Endothelial cell of umbilical vein (primary cell): ENCODE results near the gene EPB41L4B.

ENCODE experiments used
- EZH2 ChIP-seq: IDR thresholded peaks from 2 replicates; pipeline ENCODE4 v1.6.1; 2012; ENCODE audit warnings: borderline replicate concordance, low read depth, mild to moderate bottlenecking, moderate library complexity, low read length, inconsistent platforms; ENCODE audit not compliant: severe bottlenecking
- FOS ChIP-seq: IDR thresholded peaks from 2 replicates; pipeline ENCODE4 v1.6.1; 2011; ENCODE audit warnings: mild to moderate bottlenecking, low read length, moderate library complexity, borderline replicate concordance; ENCODE audit not compliant: insufficient read depth
- GATA2 ChIP-seq: IDR thresholded peaks from 2 replicates; pipeline ENCODE4 v1.7.0; 2011; ENCODE audit warnings: low read depth, mild to moderate bottlenecking, moderate library complexity, mixed read lengths, low read length; ENCODE audit not compliant: insufficient read length, insufficient read depth
- JUN ChIP-seq: IDR thresholded peaks from 2 replicates; pipeline ENCODE4 v1.6.1; 2011; ENCODE audit warnings: borderline replicate concordance, low read depth; ENCODE audit not compliant: insufficient read length, insufficient read depth
- MAX ChIP-seq: IDR thresholded peaks from 2 replicates; pipeline ENCODE4 v1.6.1; 2011; ENCODE audit not compliant: insufficient read depth, insufficient read length
- MYC ChIP-seq: IDR thresholded peaks from one replicate; pipeline ENCODE4 v1.6.1; 2011; ENCODE audit warnings: mild to moderate bottlenecking, low read depth, low read length
- POLR2A ChIP-seq: IDR thresholded peaks from 2 replicates; pipeline ENCODE4 v1.6.1; 2012; ENCODE audit warnings: low read depth, mild to moderate bottlenecking, control low read depth, low read length
- POLR2AphosphoS5 ChIP-seq: IDR thresholded peaks from 2 replicates; pipeline ENCODE4 v1.6.1; 2012; ENCODE audit warnings: low read depth, mild to moderate bottlenecking, control low read depth, low read length, moderate library complexity; ENCODE audit not compliant: insufficient read depth
- TF ChIP-seq, protein P1 (sequence below), 2 donors: IDR thresholded peaks; 1 replicate in 1 of 2; 2 replicates in 1 of 2; pipeline ENCODE4 v1.5.1; 2011; ENCODE audit warnings: low read length in 2 of 2, mild to moderate bottlenecking in 2 of 2, moderate library complexity in 2 of 2, control low read depth in 1 of 2, inconsistent platforms in 1 of 2, low read depth in 1 of 2; ENCODE audit not compliant: insufficient read depth in 1 of 2; ENCODE audit errors: extremely low read depth in 1 of 2

DNA sequence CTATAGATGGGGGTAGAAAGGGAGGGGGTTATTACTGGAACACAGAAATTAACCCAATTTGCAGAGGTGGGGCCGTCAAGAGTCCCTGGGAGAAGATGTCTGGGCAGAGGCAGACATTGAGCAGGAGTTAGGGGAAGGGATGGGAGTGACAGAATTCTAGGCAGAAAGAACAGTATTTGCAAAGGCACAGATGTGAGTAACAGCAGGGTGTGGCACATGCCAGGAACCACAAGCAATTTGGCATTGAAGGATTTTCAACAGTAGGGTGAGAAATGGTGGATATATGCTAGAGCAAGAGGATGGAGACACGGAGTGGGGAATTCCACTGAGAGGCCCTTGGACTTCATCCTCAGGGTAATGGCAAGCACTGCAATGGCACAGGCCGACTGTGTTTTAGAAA, 82.2 kb downstream of the EPB41L4B start:
- TF ChIP-seq, protein P1, sequence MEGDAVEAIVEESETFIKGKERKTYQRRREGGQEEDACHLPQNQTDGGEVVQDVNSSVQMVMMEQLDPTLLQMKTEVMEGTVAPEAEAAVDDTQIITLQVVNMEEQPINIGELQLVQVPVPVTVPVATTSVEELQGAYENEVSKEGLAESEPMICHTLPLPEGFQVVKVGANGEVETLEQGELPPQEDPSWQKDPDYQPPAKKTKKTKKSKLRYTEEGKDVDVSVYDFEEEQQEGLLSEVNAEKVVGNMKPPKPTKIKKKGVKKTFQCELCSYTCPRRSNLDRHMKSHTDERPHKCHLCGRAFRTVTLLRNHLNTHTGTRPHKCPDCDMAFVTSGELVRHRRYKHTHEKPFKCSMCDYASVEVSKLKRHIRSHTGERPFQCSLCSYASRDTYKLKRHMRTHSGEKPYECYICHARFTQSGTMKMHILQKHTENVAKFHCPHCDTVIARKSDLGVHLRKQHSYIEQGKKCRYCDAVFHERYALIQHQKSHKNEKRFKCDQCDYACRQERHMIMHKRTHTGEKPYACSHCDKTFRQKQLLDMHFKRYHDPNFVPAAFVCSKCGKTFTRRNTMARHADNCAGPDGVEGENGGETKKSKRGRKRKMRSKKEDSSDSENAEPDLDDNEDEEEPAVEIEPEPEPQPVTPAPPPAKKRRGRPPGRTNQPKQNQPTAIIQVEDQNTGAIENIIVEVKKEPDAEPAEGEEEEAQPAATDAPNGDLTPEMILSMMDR (IDR thresholded peaks at IDR 0.05; ENCODE audit: extremely low read depth in 1 of 2, insufficient read depth in 1 of 2, low read depth in 1 of 2, low read length in 2 of 2), result no peak
- TF ChIP-seq POLR2A (no peak), POLR2AphosphoS5 (no peak), EZH2 (no peak), MAX (no peak), JUN (no peak), FOS (no peak), MYC (no peak), GATA2 (no peak)
